PC-9 (cell line): ENCODE data around the gene TTYH1.

ENCODE experiments used
- CTCF ChIP-seq: fragments of 200-600 bp; sonication (generic); conservative IDR thresholded peaks from 2 replicates; pipeline ENCODE4 v1.6.1; 2017; ENCODE audit warnings: mixed run types, antibody characterized with exemption, mild to moderate bottlenecking, moderate library complexity
- EZH2 ChIP-seq: fragments of 200-600 bp; sonication (generic); IDR thresholded peaks from 2 replicates; pipeline ENCODE4 v1.8.0; 2017; ENCODE audit warnings: antibody characterized with exemption, low read depth

- no peak for TF ChIP-seq CTCF
- TF ChIP-seq EZH2 = no peak
Observed at GRCh38 chr19:54469496-54469934, 54.3 kb downstream of the TTYH1 start.
